Endothelial cell of umbilical vein (primary cell): Measurements from ENCODE around the gene OSER1. TPM values are rescaled to one million over a fixed set of nuclear protein-coding genes. Genes with fewer than 3 reads are reported as not detected.

Experiments
- BruUV-seq: library from RNA; stranded (reverse); fragments of 400-500 nt; replicated peaks from 2 replicates; lab custom pipeline; 2021; lab: Mats Ljungman, UMichigan
- CTCF ChIA-PET: fragments of 300-600, 350-600 bp; sonication (Branson Sonifier 250); formaldehyde crosslinking; loops from one replicate; lab custom pipeline; 2021; ENCODE audit warnings: antibody characterized with exemption, inconsistent platforms; lab: Charles Lee
- POLR2A ChIA-PET: fragments of 300-600, 350-600 bp; sonication (Branson Sonifier 250); formaldehyde crosslinking; loops from one replicate; lab custom pipeline; 2021; ENCODE audit warnings: antibody characterized with exemption, inconsistent platforms; lab: Charles Lee
- DNase-seq: peaks from one replicate; pipeline ENCODE4 v3.0.0-alpha.2; 2011; ENCODE audit warnings: low read depth, low spot score
- FAIRE-seq: peaks from 2 replicates; lab custom pipeline; 2011; peaks lifted over from hg19 to GRCh38; lab: Jason Lieb, UNC
- H2AFZ ChIP-seq: 2 replicates; pipeline ENCODE4 v1.6.0; 2012; ENCODE audit warnings: low read depth, low read length, control low read depth, inconsistent platforms
- H3K27ac ChIP-seq: 2 replicates; pipeline ENCODE4 v1.5.1; 2011; ENCODE audit warnings: low read depth, mild to moderate bottlenecking, control low read depth, low read length, moderate library complexity; ENCODE audit not compliant: insufficient read depth
- H3K27me3 ChIP-seq, 2 experiments: 2 replicates each; pipeline versions ENCODE4 v1.6.0 to v1.6.1; 2011; ENCODE audit warnings: low read length in 2 of 2, mixed read lengths in 1 of 2; ENCODE audit not compliant: control insufficient read depth in 2 of 2, insufficient read depth in 2 of 2
- H3K36me3 ChIP-seq, 2 experiments: 2 replicates in 1 of 2; 3 replicates in 1 of 2; pipeline ENCODE4 v1.5.1; 2011; ENCODE audit warnings: low read length in 2 of 2, mild to moderate bottlenecking in 1 of 2, moderate library complexity in 1 of 2; ENCODE audit not compliant: control insufficient read depth in 2 of 2, insufficient read depth in 2 of 2; ENCODE audit errors: extremely low read depth in 1 of 2
- H3K4me1 ChIP-seq: 3 replicates; pipeline ENCODE4 v1.5.1; 2011; ENCODE audit warnings: mild to moderate bottlenecking, low read length; ENCODE audit not compliant: control insufficient read depth, insufficient read depth; ENCODE audit errors: extremely low read depth
- H3K4me2 ChIP-seq: 2 replicates; pipeline ENCODE4 v1.6.1; 2011; ENCODE audit warnings: low read length, control low read depth, mixed read lengths; ENCODE audit not compliant: insufficient read depth
- H3K4me3 ChIP-seq, 3 experiments: fragments of 200-600 bp in 1 of 3; sonication (generic), shearing (Covaris generic) in 1 of 3; replicated peaks in 1 of 3; 2 replicates each; pipeline ENCODE4 v1.5.1; 2011 to 2016; ENCODE audit warnings: control low read depth in 3 of 3, low read length in 3 of 3, mild to moderate bottlenecking in 2 of 3, inconsistent platforms in 1 of 3, low read depth in 1 of 3, moderate library complexity in 1 of 3; ENCODE audit not compliant: insufficient read depth in 1 of 3
- H3K79me2 ChIP-seq: 2 replicates; pipeline ENCODE4 v1.6.0; 2012; ENCODE audit warnings: low read length, inconsistent platforms; ENCODE audit not compliant: control insufficient read depth, insufficient read depth
- H3K9ac ChIP-seq: replicated peaks from 2 replicates; pipeline ENCODE3; 2011; ENCODE audit warnings: low read length, control low read depth; ENCODE audit not compliant: insufficient read depth; ENCODE audit errors: extremely low read depth
- H3K9me1 ChIP-seq: replicated peaks from 3 replicates; pipeline ENCODE4 v1.6.0; 2011; ENCODE audit warnings: mild to moderate bottlenecking, low read length; ENCODE audit not compliant: control insufficient read depth, insufficient read depth; ENCODE audit errors: extremely low read depth
- H3K9me3 ChIP-seq: replicated peaks from 2 replicates; pipeline ENCODE4 v1.5.1; 2012; ENCODE audit warnings: low read length, inconsistent platforms; ENCODE audit not compliant: control insufficient read depth, insufficient read depth
- H4K20me1 ChIP-seq: replicated peaks from 2 replicates; pipeline ENCODE3; 2011; ENCODE audit warnings: mild to moderate bottlenecking, low read length; ENCODE audit not compliant: control insufficient read depth, insufficient read depth; ENCODE audit errors: extremely low read depth
- EZH2 ChIP-seq: IDR thresholded peaks from 2 replicates; pipeline ENCODE4 v1.6.1; 2012; ENCODE audit warnings: borderline replicate concordance, low read depth, mild to moderate bottlenecking, moderate library complexity, low read length, inconsistent platforms; ENCODE audit not compliant: severe bottlenecking
- FOS ChIP-seq: IDR thresholded peaks from 2 replicates; pipeline ENCODE4 v1.6.1; 2011; ENCODE audit warnings: mild to moderate bottlenecking, low read length, moderate library complexity, borderline replicate concordance; ENCODE audit not compliant: insufficient read depth
- GATA2 ChIP-seq: IDR thresholded peaks from 2 replicates; pipeline ENCODE4 v1.7.0; 2011; ENCODE audit warnings: low read depth, mild to moderate bottlenecking, moderate library complexity, mixed read lengths, low read length; ENCODE audit not compliant: insufficient read length, insufficient read depth
- JUN ChIP-seq: IDR thresholded peaks from 2 replicates; pipeline ENCODE4 v1.6.1; 2011; ENCODE audit warnings: borderline replicate concordance, low read depth; ENCODE audit not compliant: insufficient read length, insufficient read depth
- MYC ChIP-seq: IDR thresholded peaks from one replicate; pipeline ENCODE4 v1.6.1; 2011; ENCODE audit warnings: mild to moderate bottlenecking, low read depth, low read length
- POLR2A ChIP-seq: IDR thresholded peaks from 2 replicates; pipeline ENCODE4 v1.6.1; 2012; ENCODE audit warnings: low read depth, mild to moderate bottlenecking, control low read depth, low read length
- POLR2AphosphoS5 ChIP-seq: IDR thresholded peaks from 2 replicates; pipeline ENCODE4 v1.6.1; 2012; ENCODE audit warnings: low read depth, mild to moderate bottlenecking, control low read depth, low read length, moderate library complexity; ENCODE audit not compliant: insufficient read depth
- dilution Hi-C: fragments of 300-500 bp; cut with MboI; formaldehyde crosslinking; loops from one replicate; pipeline ENCODE4 v1.15.0; 2019; ENCODE audit warnings: low sequenced_read_pairs; ENCODE audit not compliant: extremely low pct_ligation_motif_present
- intact Hi-C: fragments of 100-400 bp; cut with micrococcal nuclease; formaldehyde crosslinking; loops from one replicate; pipeline ENCODE4 v1.10.0; 2022
- polyA plus RNA-seq, 4 experiments: library from polyadenylated mRNA; depleted of rRNA in 3 of 4; stranded (reverse) in 3 of 4; unstranded in 1 of 4; fragments of >200 nt; gene quantifications; 2 replicates each; pipeline versions ENCODE4 v1.2.1 to v1.2.3, GENCODE V29; 2011 to 2012; ENCODE audit warnings: missing spikeins in 1 of 4
- total RNA-seq: library from RNA; stranded (reverse); gene quantifications from 2 replicates; pipeline ENCODE4 v1.2.3, GENCODE V29; 2021
- TF ChIP-seq, protein P1 (sequence below), 2 donors: IDR thresholded peaks; 1 replicate in 1 of 2; 2 replicates in 1 of 2; pipeline ENCODE4 v1.5.1; 2011; ENCODE audit warnings: low read length in 2 of 2, mild to moderate bottlenecking in 2 of 2, moderate library complexity in 2 of 2, control low read depth in 1 of 2, inconsistent platforms in 1 of 2, low read depth in 1 of 2; ENCODE audit not compliant: insufficient read depth in 1 of 2; ENCODE audit errors: extremely low read depth in 1 of 2
- TF ChIP-seq, protein P2 (sequence below): IDR thresholded peaks from 2 replicates; pipeline ENCODE4 v1.6.1; 2011; ENCODE audit not compliant: insufficient read depth, insufficient read length

The OSER1 gene
- total and polyA plus RNA-seq, 2 donors (not counting 3 experiments of a cell fraction or from before 2014, with no cell fraction given) = 30.8 to 36.0 TPM

DNA sequence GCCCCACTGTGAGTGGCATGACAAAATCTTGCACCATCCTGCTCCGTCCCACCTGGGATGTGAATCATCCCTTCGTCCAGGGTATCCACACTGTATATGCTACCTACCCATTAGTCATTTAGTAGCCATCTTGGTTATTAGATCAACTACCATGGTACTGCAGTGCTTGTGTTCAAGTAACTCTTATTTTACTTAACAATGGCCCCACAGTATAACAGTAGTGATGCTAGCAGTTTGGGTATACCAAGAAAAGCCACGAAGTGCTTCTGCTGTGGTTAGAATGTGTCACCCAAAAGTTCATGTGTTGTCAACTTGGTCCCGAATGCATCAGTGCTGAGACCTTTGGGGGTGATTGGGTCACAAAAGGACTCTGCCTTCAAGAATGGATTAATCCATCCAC lies 11.7 kb downstream of the OSER1 start:
- ChIA-PET POLR2A (no interaction called here), CTCF (interaction anchor here (1.6 kb wide), 1 partner anchor 8 kb away, joined by 5 read pairs; no protein-coding TSS in a partner anchor)
- BruUV-seq = no TSS peak
- peaks cover 14 to 27% of the 10 kb centered on the region in 2 experiments for H3K36me3 ChIP-seq
- H3K4me2 ChIP-seq = no peak overlapping the region
- no peak overlapping the region for H3K4me3 ChIP-seq
- H3K79me2 ChIP-seq = peaks cover 31% of the 10 kb centered on the region
- H4K20me1 ChIP-seq = no peaks in the 10 kb centered on the region
- intact Hi-C loops = no loop called here
- no peak overlapping the region for H2AFZ ChIP-seq
- TF ChIP-seq, protein P1, sequence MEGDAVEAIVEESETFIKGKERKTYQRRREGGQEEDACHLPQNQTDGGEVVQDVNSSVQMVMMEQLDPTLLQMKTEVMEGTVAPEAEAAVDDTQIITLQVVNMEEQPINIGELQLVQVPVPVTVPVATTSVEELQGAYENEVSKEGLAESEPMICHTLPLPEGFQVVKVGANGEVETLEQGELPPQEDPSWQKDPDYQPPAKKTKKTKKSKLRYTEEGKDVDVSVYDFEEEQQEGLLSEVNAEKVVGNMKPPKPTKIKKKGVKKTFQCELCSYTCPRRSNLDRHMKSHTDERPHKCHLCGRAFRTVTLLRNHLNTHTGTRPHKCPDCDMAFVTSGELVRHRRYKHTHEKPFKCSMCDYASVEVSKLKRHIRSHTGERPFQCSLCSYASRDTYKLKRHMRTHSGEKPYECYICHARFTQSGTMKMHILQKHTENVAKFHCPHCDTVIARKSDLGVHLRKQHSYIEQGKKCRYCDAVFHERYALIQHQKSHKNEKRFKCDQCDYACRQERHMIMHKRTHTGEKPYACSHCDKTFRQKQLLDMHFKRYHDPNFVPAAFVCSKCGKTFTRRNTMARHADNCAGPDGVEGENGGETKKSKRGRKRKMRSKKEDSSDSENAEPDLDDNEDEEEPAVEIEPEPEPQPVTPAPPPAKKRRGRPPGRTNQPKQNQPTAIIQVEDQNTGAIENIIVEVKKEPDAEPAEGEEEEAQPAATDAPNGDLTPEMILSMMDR (IDR thresholded peaks at IDR 0.05; ENCODE audit: extremely low read depth in 1 of 2, insufficient read depth in 1 of 2, low read depth in 1 of 2, low read length in 2 of 2) = no peak
- TF ChIP-seq, protein P2, sequence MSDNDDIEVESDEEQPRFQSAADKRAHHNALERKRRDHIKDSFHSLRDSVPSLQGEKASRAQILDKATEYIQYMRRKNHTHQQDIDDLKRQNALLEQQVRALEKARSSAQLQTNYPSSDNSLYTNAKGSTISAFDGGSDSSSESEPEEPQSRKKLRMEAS = no peak
- TF ChIP-seq EZH2 (no peak), JUN (no peak), MYC (no peak), FOS (no peak), POLR2AphosphoS5 (no peak), POLR2A (no peak), GATA2 (no peak)
- no peaks in the 10 kb centered on the region for H3K9me1 ChIP-seq
- dilution Hi-C loops = no loop called here
- FAIRE-seq (no peak), DNase-seq (no peak)
- H3K27ac ChIP-seq = no peak overlapping the region
- H3K4me1 ChIP-seq = peaks cover 5% of the 10 kb centered on the region
- H3K9me3 ChIP-seq = no peaks in the 10 kb centered on the region
- no peaks in the 10 kb centered on the region for H3K27me3 ChIP-seq
- H3K9ac ChIP-seq = no peak overlapping the region
